ENCODE data around the gene CDKAL1. TPM values are rescaled to one million over a fixed set of nuclear protein-coding genes. Genes with fewer than 3 reads are reported as not detected.
A peak's percentile ranks its signal among the peaks of the same experiment; 100 is the strongest.

The CDKAL1 gene
- total RNA-seq, 1 donor from 2014 or later = 13.4 TPM

DNA sequence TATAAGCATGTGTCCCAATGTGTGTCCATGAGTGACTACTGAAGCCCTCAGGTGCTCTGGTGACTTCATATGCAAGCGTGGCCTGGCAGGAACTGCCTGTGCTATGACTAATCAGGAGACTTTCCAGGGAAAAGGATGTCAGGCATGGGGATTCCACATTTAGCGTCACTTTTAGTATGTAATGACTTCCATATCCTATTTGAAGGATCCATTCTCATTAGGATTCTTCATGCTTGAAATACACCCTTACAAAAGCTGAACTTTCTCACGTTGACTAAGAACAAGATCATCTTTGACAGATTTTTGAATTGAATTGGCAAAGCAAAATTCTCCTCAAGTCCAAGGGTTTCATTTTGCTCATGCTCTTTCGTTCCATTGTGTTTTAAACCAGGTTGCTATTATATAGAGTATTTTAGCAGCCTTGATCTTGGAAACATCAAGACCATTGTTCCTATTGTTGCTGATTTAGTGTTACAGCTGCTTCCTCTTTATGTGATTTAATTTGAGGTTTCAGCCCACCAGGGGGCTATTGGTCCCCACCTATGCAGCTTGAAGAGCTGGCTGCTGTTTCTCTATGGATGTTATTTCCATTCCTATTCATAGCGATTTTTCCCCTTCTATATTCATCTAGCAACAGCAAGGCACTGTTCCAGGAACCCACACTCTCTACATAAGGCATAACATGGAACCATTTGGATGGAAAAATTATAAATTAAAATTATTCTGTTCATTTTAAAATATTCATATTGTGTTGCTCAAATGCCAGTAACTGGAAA is 418.6 kb downstream of the CDKAL1 start:
- Histone ChIP-seq H3K36me3 (ENCODE audit: control insufficient read depth, insufficient read depth, low read length) (no peaks in the 10 kb centered on the region), H3K27me3 (ENCODE audit: control insufficient read depth, insufficient read depth, low read length) (no peaks in the 10 kb centered on the region), H3K4me3 (ENCODE audit: low read depth, low read length) (no peak overlapping the region)
- TF ChIP-seq CTCF (IDR thresholded peaks at IDR 0.05; ENCODE audit: insufficient read depth, low read length, severe bottlenecking) = no peak
- DNase-seq (ENCODE audit: low read depth) (peak; percentile 92), FAIRE-seq (peak; percentile 58)

DNA sequence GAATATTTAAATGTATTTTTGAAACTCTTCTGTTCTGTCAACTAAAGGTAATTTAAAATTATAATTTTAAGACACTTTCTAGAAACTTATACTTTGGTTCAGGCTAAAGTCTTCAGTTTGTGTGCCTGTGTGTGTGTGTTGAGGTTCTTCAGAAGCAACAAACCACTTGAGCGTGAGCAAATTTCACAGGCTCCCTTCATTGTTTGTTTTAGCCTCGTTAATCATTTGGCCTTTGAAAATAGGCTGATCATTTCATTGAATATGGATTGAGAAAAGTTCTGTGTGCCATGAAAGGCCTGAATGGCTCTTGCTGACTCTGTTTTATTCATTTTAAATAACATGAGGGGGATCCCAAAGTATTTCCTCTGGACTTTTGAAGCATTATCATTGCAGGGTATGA is 420.1 kb downstream of the CDKAL1 start:
- no peak for FAIRE-seq
- Histone ChIP-seq H3K27me3 (ENCODE audit: control insufficient read depth, insufficient read depth, low read length) (no peaks in the 10 kb centered on the region), H3K4me3 (ENCODE audit: low read depth, low read length) (no peak overlapping the region), H3K36me3 (ENCODE audit: control insufficient read depth, insufficient read depth, low read length) (no peaks in the 10 kb centered on the region)
- TF ChIP-seq CTCF (IDR thresholded peaks at IDR 0.05; ENCODE audit: insufficient read depth, low read length, severe bottlenecking) = no peak
- no peak for DNase-seq (ENCODE audit: low read depth)

GRCh38 chr6:20955131-20955530 is 420.9 kb downstream of the CDKAL1 start:
- H3K4me3 ChIP-seq (ENCODE audit: low read depth, low read length) = no peak overlapping the region
- TF ChIP-seq CTCF (IDR thresholded peaks at IDR 0.05; ENCODE audit: insufficient read depth, low read length, severe bottlenecking) = no peak
- DNase-seq (ENCODE audit: low read depth) = no peak
- H3K27me3 ChIP-seq (ENCODE audit: control insufficient read depth, insufficient read depth, low read length) = no peaks in the 10 kb centered on the region
- FAIRE-seq = no peak
- no peaks in the 10 kb centered on the region for H3K36me3 ChIP-seq (ENCODE audit: control insufficient read depth, insufficient read depth, low read length)

- DNase-seq (ENCODE audit: low read depth) = no peak
- TF ChIP-seq CTCF (IDR thresholded peaks at IDR 0.05; ENCODE audit: insufficient read depth, low read length, severe bottlenecking) = no peak
- Histone ChIP-seq H3K4me3 (ENCODE audit: low read depth, low read length) (no peak overlapping the region), H3K36me3 (ENCODE audit: control insufficient read depth, insufficient read depth, low read length) (no peaks in the 10 kb centered on the region), H3K27me3 (ENCODE audit: control insufficient read depth, insufficient read depth, low read length) (no peaks in the 10 kb centered on the region)
- no peak for FAIRE-seq
These were observed 421.5 kb downstream of the CDKAL1 start for GRCh38 chr6:20955751-20956150.

DNA sequence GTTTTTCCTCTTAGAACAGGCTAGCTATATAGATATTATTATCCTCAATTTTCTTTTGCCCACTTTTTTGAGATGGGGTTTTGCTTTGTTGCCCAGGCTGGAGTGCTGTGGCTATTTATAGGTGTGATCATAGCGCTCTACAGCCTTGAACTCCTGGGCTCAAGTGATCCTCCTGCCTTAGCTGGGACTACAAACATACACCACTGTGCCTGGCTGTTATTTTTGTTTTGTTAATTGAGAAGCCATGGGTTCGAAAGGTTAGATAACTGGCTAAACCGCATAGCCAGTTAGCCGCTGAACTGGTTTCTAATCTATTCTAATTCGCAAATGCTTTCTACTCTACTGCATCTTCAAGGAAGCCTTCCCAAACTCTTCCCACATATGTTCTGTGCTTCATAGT is 425.8 kb downstream of the CDKAL1 start:
- DNase-seq (ENCODE audit: low read depth) (no peak), FAIRE-seq (no peak)
- Histone ChIP-seq H3K27me3 (ENCODE audit: control insufficient read depth, insufficient read depth, low read length) (no peaks in the 10 kb centered on the region), H3K36me3 (ENCODE audit: control insufficient read depth, insufficient read depth, low read length) (no peaks in the 10 kb centered on the region), H3K4me3 (ENCODE audit: low read depth, low read length) (no peak overlapping the region)
- no peak for TF ChIP-seq CTCF (IDR thresholded peaks at IDR 0.05; ENCODE audit: insufficient read depth, low read length, severe bottlenecking)

DNA sequence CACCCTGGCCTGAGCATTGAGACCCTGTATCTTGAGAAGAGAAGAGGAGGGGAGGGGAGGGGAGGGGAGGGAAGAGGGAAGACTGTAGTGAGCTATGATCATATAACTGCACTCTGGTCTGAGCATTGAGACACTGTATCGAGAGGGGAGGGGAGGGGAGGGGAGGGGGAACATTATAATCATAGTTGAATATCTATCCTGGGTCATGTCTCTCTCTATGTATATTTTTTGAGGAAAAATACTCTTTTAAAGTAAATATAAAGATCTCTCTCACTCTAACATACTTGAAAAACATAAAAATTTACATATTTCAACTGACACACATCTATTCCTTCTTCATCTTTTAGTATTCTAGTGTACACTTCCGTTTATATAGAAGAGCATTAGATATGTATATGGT is 431.0 kb downstream of the CDKAL1 start:
- no peak overlapping the region for H3K4me3 ChIP-seq (ENCODE audit: low read depth, low read length)
- H3K27me3 ChIP-seq (ENCODE audit: control insufficient read depth, insufficient read depth, low read length) = no peaks in the 10 kb centered on the region
- FAIRE-seq (no peak), DNase-seq (ENCODE audit: low read depth) (no peak)
- TF ChIP-seq CTCF (IDR thresholded peaks at IDR 0.05; ENCODE audit: insufficient read depth, low read length, severe bottlenecking) = no peak
- no peaks in the 10 kb centered on the region for H3K36me3 ChIP-seq (ENCODE audit: control insufficient read depth, insufficient read depth, low read length)
